ENCODE data around the gene CAMTA1.

Gene CAMTA1

DNA sequence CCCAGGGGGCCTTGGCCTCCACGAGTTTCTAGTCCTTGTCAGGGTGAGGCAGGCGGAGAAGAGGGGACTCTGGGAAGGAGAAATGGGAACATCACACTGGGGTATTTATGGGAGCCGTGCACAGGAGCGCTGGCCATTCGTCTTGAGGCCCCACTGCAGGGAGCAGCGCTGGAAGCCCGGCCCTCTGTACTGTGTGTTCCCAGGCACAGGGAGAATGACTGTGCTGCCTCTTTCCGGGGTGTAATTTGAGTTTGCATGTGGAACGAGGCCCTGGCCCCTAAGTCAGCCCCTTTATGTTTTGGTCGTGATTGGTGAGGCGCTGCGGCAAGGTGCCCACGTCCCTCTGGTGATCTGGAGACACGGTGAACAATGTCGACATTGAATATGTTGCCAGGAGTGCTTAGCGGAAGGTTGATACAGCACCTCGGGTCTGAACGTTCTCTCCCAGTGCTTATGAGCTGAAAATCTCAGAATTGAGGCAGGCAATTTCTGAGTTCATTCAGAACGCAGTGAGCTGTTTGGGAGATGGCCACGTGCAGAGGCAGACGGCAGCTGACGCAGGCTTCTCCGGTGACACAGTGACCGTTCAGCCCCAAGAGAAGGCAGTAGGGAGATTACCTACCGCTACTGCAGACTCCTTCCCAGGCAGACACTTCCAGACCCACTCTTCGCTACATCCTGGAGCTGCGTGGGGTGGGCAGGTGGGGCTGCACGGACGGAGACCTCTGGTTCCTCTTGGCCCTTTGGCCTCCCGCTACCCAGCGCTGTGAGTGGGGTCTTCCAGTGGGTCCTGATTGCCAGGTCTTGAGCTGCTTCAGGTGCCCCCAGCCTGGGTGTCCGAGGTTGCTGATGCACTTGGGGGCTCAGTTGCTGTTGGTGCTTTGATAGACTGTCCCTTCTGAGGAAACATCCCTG is 265.8 kb downstream of the CAMTA1 start:
- DNase-seq: no peak

DNA sequence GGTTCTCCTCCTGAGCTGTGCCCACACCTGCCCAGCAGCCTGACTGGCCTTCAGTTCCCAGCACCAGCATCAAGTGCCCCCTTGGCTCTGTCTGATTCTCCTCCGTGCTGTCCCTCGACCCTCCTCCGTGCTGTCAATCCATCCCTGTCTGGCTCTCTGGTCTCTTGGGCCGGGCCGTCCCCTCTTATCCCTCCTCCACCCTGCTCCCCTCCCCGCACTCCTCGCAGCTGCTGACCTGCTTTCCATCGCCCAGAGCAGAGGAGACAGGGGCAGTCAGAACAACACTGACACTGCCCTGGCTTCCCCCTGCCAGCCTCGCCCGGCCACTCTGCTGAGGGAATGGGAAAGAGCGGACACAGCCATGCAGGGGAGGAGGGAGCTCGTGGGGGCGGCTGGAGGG is 267.4 kb downstream of the CAMTA1 start:
- no peak for DNase-seq

DNA sequence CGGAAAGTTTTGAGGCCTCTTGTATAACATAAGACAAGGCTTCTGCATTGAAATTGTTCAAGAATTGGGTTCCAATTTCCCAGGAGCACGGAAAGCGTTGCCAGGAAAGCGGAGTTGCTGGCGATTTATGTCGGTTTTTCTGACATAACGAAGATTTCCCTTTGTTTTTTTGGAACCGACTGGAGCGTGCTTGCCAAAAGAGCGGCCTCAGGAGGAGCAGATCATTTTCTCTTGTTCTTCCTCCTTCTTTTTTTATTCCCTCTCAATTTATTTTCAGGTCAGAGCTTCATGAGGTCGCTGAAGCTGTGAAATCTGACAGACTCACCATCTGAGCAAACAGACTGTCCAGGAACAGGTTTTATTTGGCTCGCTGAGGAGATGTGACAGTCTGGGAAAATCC is 275.5 kb downstream of the CAMTA1 start:
- DNase-seq: no peak

DNA sequence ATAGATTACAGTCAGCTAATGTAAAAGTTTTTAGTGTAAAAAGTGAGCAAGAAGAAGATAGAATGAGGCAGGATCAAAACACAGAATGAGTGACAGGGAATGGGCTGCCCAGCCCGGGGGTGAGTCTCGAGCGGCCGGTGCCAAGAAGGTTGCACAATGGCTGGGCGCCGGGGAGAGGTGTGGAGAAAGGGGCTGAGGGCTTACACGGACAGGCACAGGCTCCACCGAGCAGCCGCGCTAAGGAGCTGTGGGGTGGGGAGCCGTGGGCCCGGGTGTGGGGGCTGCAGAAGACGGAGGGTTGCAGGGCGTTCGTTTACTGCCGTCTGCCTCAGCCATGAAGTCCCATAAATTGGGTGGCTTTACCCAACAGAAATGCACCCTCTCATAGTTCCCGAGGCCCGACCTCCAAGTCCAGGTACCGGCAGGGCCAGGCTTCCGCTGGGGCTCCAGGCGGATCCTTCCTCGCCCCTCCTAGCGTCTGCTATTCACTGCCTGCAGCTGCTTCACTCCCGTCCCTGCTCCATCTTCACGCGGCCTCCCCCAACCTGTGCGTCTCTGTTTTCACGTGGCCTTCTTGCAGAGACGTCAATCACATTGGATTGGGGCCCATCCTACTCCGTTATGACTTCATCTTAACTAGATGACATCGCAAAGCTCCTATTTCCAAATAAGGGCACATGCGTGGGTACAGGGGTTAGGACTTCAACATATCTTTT is 277.2 kb downstream of the CAMTA1 start:
- DNase-seq: no peak

DNA sequence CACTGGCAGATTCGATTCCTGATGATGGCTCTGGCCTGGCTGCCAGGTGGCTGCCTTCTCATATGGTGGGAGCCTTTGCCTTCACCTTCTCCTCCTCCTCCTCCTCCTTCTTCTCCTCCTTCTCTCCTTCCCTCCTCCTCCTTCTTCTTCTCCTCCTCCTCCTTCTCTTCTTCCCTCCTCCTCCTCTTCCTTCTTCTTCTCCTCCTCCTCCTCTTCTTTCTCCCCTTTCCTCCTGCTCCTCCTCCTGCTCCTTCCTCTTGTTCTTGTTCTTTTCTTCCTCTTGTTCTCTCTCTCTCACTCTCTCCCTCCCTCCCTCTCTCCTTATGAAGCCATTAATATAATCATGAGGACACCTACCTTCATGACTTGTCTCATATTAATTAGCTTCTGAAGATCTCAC is 278.7 kb downstream of the CAMTA1 start:
- DNase-seq: no peak

DNA sequence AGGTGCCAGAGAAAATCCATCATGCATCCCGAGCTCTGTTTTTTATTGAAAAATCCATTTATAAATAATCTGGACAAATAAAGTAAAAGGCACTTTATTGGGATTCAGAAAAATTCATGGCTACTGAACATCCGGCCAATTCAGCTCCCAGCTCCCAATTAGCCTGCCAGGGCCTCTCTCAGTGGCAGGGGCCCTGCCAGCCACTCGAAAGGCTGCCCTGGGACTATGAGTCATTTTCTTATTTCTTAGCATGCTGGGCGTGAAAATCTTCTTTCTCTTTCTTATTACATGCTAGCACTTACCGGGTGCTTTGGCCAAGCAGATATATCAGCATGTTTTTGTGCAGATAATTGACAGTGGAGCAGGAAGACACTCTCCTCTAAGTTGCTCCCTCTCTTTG is 283.3 kb downstream of the CAMTA1 start:
- no peak for DNase-seq

DNA sequence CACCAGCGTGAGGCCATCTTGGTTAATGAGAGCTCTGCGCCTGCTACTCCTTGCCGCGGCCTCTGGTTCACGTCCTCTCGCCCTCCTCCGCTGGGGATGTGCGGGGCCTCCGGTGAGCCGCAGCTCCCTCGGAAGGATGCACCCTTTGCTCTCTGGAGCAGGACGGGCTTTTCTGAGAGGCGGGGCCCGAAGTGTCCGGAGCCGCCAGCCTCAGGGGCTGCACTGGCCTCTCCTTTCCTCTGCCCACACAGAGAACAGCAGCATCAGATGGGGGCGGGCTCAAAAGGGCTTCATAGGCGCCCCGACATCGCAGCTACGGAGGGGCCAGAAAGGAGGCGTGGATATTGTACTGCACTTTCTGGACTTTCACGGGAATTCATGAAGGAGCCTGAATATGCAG is 284.7 kb downstream of the CAMTA1 start:
- no peak for DNase-seq

DNA sequence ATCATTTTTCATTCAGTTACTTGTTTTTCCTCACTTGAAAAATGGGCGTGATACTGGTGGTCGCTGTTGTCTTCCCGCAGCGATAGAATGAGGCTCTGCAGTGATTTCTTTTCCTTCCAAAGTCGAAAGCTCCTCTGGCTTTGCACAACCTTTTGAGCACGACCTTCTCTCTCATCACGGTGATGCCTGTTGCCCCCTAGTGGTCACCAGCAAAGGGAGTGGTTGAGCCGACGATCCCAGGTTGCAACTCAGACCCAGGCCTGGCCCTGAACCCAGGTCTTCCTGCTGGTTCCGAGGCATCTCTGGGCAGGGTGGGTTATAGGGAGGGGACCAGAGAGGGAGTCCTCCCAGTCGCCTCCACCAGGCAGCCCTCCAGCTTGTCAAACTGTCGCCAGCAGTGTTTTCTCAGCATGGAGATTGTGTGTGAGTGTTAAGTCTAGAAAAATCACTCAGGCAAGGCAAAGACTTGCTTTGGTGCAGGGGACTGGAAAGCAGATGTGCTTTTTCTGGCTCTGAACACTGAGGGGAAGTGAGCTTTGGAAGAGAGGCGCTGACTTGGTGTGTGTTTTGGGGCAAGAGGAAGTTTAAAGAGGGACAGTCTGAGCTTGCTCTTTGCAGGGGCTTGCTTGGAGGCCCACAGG is 285.3 kb downstream of the CAMTA1 start:
- DNase-seq: peak; percentile 8

DNA sequence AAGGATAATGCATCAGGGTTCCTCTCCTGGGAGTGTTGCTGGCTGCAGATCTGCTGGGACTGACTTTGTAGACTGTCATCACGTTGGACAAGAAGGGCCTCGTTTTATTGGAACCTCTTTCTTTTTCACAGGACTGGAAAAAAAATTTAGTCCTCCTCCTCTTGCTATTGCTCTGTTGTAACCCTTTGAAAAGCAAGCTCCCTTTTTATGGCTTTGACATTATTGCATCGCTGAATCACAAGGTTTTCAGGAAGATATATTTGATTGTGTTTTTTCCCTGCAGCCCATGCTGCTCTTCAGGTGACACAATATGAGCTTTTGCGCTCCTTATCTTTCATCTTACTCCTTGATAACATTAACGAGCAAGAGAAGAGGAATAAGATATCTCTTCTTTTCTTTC is 290.9 kb downstream of the CAMTA1 start:
- DNase-seq: no peak

DNA sequence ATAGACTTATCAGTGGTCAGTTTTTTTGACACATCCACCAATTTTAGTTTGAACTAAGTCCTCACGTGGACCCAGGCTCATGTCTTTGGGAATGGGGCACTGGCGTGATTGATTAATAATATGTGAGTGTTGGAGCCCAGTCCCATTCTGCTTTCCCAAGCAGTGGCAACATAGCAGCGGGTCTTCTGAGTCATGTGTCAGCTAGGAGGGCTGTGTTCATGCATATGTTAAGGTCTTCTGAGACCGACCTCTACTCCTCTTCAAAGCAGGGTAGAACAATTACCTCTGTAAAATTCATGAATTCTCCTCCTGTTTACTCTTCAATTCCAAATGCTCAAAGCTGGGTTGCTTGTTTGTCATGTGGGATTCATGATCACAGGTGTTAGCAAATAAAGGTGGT is 291.3 kb downstream of the CAMTA1 start:
- DNase-seq: no peak

DNA sequence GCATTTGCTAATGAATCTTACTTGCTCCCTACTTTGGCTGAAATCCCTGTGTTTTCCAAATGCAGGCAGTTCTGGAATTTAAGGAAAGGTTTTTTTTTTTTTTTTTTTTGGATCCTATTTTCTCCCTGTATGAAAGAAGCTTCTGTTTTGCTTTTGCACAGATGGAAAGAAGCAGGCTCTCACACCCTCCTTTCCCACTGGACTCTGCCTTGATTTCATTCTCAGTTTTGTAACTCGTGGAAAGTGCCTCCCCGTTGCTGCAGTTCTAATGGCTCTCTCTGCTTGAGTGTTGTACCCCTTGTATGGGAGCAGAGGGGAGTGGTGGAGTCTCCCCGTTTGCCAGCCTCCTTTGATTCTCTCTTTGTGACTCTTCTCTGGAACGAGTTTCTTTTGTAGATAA is 291.9 kb downstream of the CAMTA1 start:
- DNase-seq: no peak

DNA sequence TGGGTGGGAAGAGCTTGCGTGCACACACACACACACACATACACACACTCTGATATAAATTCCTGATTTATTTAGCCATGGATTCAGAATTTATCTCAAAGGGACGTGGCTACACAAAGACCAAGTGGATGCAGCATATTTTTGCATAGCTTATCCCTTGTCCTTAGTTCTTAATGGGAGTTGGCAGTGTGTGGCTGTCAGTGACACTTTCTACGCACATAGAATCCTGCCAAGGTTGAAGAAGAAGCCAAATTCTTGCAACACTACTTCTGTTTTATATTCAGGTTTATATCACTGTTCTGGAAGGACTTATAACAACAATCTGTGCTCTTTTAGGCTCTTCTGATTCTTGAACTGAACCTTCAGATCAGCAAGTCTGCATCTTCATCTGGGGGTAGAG is 292.7 kb downstream of the CAMTA1 start:
- DNase-seq: no peak

DNA sequence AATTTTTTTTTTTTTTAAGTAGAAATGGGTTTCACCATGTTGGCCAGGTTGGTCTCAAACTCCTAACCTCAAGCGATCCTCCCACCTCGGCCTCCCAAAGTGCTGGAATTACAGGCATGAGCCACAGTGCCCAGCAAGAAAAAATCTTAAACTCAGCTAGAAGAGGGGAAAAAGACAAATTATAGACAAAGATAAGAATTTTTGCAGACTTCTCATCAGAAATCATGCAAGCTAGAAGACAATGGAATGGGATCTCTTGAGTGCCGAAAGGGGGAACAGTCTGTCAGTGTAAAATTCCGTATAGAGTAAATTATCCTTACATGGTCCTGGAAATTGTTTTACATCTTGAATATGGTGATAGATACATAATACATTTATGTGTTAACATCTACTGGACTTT is 294.4 kb downstream of the CAMTA1 start:
- no peak for DNase-seq

DNA sequence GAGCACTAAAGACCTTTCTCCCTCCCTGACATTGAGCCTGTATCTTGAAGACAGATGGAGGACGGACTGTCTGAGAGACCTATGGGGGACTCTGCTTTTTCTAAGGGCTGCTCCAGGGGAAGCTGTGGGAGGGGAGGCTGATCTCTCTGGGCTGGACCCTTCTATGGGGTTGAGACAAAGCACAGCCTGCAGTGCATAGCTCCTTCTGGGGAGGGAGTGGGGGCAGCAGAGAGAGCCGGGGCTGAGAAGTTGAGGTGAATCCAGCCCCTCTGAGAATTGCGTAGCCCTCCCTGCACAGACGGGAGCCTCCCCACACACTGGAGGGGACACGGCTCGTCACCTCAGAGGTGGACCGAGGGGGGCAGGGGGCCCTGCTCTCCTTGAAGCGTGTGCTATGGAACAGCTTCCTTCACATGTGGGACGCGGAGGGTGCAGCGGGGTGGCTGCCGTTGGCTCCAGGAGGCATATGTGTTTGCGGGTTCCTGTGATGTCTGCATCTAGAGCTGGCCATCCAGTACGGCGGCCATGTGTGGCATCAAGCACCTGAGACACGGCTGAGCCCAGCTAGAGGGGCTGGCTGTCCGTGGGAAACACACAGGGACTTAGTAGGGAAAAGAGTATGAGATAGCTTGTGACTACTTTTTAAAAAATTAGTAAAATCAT is 299.1 kb downstream of the CAMTA1 start:
- no peak for DNase-seq

DNA sequence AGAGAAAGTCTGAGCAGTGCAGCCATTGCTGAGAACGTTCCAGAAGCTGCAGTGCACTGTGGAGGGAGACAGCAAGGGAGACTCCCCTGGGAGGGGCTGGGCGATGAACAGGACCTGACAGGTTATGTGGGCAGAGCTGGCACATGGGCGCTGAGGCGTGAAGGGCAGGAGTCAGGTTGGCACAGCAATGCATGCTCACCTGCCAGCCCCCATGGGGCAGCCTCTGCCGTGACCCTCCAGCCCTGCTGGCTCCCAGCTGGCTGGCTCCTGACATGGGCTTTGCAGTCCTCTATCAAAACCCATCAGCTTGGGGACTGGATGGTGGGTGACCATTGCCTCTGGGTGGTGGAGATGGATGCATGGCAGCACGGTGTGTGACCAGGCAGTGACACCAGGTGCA is 300.3 kb downstream of the CAMTA1 start:
- no peak for DNase-seq

DNA sequence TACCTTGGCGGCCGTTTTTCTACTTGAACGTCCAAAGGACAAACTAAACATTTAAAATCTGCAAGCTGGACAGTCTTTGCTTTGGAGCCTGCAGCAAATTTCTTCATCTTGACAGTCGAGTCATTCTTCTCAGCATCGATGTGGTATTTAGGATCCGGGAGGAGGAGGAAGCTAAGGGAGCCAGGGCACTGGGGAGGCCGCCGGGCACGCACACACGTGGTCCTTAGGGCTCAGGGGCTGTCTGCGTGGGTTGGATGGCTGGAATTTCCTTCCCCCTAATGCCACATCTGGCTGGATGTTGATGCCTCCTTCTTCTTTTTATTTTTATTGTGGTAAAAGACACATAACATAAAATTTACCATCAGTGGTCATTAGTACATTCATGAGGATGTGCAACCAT is 300.9 kb downstream of the CAMTA1 start:
- DNase-seq: no peak

DNA sequence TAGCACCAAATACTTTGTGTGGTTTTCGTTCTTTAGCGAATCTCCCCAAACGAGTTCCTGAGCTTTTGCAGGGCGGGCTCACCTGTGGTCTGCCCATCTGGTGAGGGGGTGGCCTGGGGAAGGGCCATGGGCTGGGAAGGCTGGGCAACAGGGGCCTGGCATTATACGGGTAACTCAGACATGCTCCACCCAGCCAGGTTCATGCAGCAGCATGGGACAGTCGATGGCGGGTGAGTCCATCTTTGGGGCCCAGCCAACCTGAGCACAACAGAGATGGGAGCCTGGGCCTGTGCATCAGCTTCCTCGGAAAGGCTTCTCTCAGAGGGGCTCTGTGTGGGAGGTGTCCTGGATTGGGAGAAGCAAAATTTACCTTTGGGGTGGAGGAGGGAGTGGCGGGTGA is 302.6 kb downstream of the CAMTA1 start:
- DNase-seq: no peak

DNA sequence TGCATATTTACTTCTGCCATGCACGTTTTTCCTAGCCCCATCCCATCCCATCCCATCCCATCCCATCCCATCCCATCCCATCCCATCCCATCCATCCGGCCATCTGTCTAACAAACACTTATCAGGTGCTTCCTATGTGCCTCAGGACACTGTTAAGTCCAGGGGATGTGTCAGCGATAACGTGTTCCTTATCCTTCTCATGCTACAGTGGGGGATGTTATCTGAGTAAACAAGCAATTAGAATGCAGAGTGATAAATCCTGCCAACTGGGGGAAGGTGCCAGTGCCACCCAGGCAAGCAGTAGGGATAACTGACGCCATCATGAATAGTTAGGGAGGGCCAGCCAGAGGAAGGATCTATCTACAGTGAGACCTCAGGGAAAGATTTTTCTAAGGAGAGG is 304.2 kb downstream of the CAMTA1 start:
- DNase-seq: no peak

DNA sequence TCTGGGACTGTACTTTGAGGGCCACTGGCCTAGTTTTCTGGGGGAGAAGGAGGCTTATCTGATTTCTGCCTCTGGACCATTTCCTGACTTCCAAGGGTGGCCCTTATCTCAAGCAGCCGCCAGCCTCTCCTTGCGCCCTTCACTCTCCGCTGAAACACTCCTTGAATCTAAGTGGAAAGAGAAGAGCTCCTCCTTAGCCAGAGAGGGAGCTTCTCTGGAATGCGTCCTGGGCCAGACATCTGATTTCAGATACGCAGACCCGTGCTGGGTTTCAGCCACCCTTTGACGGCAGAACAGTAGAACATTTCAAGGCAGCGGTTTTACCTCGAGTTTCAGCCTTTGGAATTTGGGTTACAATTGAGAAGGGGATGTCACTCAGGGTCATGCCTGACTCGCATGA is 308.0 kb downstream of the CAMTA1 start:
- no peak for DNase-seq

DNA sequence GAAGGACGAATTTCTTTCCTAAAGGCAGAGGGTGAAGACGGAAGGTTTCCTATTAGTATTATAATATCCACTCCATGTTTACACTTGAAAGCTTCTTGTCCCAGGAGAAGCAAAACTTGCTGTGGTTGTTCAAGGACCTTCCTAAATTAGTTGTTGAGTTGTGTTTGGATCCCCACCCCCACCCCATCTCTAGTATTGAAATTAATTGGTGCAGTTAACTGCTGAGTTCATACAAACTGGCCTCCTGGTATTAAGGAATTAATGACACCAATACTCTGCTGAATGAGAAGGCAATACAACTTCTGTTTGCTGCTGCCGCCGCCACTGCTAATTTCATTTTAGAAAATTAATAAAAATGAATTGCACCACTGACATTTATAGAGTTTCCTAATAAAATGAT is 308.8 kb downstream of the CAMTA1 start:
- DNase-seq: no peak

DNA sequence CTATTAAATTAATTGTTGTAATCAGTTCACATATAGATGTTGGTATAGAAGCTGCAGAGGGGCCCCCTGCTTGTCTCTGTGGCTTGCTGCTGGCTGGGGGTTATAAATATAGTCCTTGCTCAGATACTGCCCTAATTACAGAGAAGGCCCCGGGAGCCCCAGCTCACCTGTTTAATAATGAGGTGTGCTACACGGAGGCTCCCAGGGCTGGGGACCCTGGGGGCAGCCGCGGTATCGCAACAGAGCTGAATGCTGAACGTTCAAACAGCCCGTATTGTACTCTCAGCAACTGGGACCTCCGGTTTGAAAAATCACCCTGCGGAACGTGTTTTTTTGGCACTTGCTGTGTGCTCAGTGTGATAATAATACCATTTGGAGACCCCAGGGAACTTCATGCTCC is 309.3 kb downstream of the CAMTA1 start:
- DNase-seq: no peak

DNA sequence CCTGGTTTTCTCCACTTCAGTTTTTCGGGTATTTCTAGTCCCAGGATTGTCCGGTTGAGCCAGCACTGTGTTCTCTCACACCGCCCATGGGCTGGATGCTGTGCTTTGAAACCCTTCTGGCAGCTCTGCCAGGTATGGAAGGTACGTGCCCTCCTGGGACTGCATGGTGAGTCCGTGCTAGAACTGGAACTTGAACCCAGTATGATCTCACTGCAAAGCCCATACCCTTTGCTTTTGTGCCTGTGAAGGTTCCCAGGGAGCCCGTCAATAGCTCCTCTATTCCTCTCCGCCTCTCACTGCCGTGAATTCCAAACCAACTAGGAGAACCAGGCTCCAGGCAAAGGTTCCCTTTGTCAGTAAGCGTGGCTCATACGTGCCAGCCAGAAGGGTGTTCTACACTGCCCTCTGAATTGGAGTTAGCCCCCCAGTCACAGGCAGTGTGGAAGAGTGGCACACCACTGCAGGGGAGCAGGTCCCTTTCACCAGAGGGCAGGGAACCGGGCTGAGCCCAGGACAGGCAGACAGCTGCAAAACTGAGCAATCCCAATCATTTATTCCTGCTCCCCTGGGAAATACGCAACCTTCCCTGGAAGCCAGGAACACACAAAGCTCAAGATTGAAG is 310.2 kb downstream of the CAMTA1 start:
- DNase-seq: no peak
